GM13976 (cell line): ENCODE results near the gene NID2.

Experiments
- DNase-seq: peaks from one replicate; pipeline ENCODE4 v3.0.0; 2012; ENCODE audit warnings: low spot score
- CTCF ChIP-seq: IDR thresholded peaks from 2 replicates; pipeline ENCODE4 v1.5.1; 2012; ENCODE audit warnings: borderline replicate concordance, mild to moderate bottlenecking; ENCODE audit not compliant: insufficient read depth; ENCODE audit errors: extremely low read depth, missing control alignments, control extremely low read depth
- in situ Hi-C: fragments of 300-500 bp; cut with MboI; formaldehyde crosslinking; loops from one replicate; pipeline ENCODE4 v1.12.0; 2022; ENCODE audit warnings: low sequenced_read_pairs, mixed read lengths, inconsistent platforms; ENCODE audit not compliant: unreplicated experiment

Gene NID2

GRCh38 chr14:52108823-52109222, 40.0 kb upstream of the NID2 start:
- in situ Hi-C loops: no loop called here
- no peak for DNase-seq
- no peak for TF ChIP-seq CTCF

GRCh38 chr14:52106840-52107239, 38.0 kb upstream of the NID2 start:
- TF ChIP-seq CTCF: no peak
- no peak for DNase-seq
- in situ Hi-C loops: no loop called here

GRCh38 chr14:52103416-52103815, 34.6 kb upstream of the NID2 start:
- DNase-seq: no peak
- TF ChIP-seq CTCF: no peak
- in situ Hi-C loops: no loop called here

GRCh38 chr14:52095794-52096193, 26.9 kb upstream of the NID2 start:
- no peak for DNase-seq
- no peak for TF ChIP-seq CTCF
- in situ Hi-C loops: no loop called here

GRCh38 chr14:52095336-52095735, 26.5 kb upstream of the NID2 start:
- TF ChIP-seq CTCF: no peak
- no peak for DNase-seq
- in situ Hi-C loops: no loop called here

- TF ChIP-seq CTCF: no peak
- no peak for DNase-seq
- in situ Hi-C loops: no loop called here
Observed at GRCh38 chr14:52094546-52095271, 25.9 kb upstream of the NID2 start.
